DMS 273 (cell line): ENCODE data around the gene C22orf23.

ENCODE experiments used
- DNase-seq: peaks from one replicate; lab custom pipeline; 2025; ENCODE audit not compliant: unreplicated experiment; lab: John Stamatoyannopoulos, UW

The C22orf23 gene

GRCh38 chr22:37905534-37906363, 47.7 kb downstream of the C22orf23 start, which contains the start of gene MICALL1:
Gene MICALL1 (plus strand): TSS chr22:37906297. CDS start chr22:37906423, 126 bp downstream.
- DNase-seq, result peak; percentile 82

- DNase-seq, result peak; percentile 81
These were observed 48.5 kb downstream of the C22orf23 start for GRCh38 chr22:37904572-37905533.

- no peak for DNase-seq
These were observed 54.8 kb downstream of the C22orf23 start for GRCh38 chr22:37898441-37899181.

GRCh38 chr22:37897807-37898206, 55.6 kb downstream of the C22orf23 start:
- DNase-seq, result no peak

GRCh38 chr22:37896939-37897338, 56.5 kb downstream of the C22orf23 start:
- no peak for DNase-seq

- DNase-seq, result no peak
These were observed 57.2 kb downstream of the C22orf23 start for GRCh38 chr22:37896181-37896592.

GRCh38 chr22:37894939-37895670, 58.3 kb downstream of the C22orf23 start:
- no peak for DNase-seq

GRCh38 chr22:37893583-37893983, 59.8 kb downstream of the C22orf23 start:
- no peak for DNase-seq
